ENCODE measurements around the gene DCAF15. TPM values are rescaled to one million over a fixed set of nuclear protein-coding genes. Genes with fewer than 3 reads are reported as not detected.

The DCAF15 gene
- polyA plus RNA-seq, 3 donors, result 2.8 to 116 (median 3.4) TPM

GRCh38 chr19:13979686-13980085 is 27.4 kb downstream of the DCAF15 start:
- Mint-ChIP-seq H3K36me3 (peaks cover 34 to 53% of the 10 kb centered on the region in 2 donors), H3K4me1 (peaks cover 38% of the 10 kb centered on the region), H3K27me3 (ENCODE audit: low read depth in 3 of 3) (peaks cover 0 to 3% (median 0%) of the 10 kb centered on the region in 3 donors), H3K4me3 (peak overlapping the region; percentile 76 to 84), H3K9me3 (no peaks in the 10 kb centered on the region), H3K27ac (peak overlapping the region in 5 of 7 donors; percentile 71 to 84 (median 74))
- Histone ChIP-seq H4K20me1 (ENCODE audit: insufficient read depth, low read length) (no peaks in the 10 kb centered on the region), H3K27ac (ENCODE audit: low read depth in 1 of 2, low read length in 2 of 2) (peak overlapping the region; percentile 36 to 76), H3K79me2 (ENCODE audit: insufficient read depth, low read length) (peaks cover 4% of the 10 kb centered on the region), H3K4me1 (ENCODE audit: control insufficient read depth in 1 of 2, insufficient read depth in 2 of 2, low read length in 2 of 2) (peaks cover 33 to 50% of the 10 kb centered on the region in 2 donors), H3K4me2 (replicated peaks; ENCODE audit: extremely low read depth, low read length, poor library complexity, severe bottlenecking) (peak overlapping the region; percentile 73), H2AFZ (ENCODE audit: insufficient read depth, low read depth, low read length, poor library complexity, severe bottlenecking) (no peak overlapping the region), H3K4me3 (replicated peaks in 1 of 3; ENCODE audit: low read depth in 2 of 3, low read length in 3 of 3) (peak overlapping the region in 2 of 3 experiments; percentile 45 to 78), H3K9me3 (replicated peaks in 1 of 2; ENCODE audit: control insufficient read depth in 1 of 2, insufficient read depth in 1 of 2, low read length in 2 of 2) (no peaks in the 10 kb centered on the region), H3K36me3 (replicated peaks in 1 of 2; ENCODE audit: control insufficient read depth in 1 of 2, insufficient read depth in 2 of 2, low read length in 2 of 2) (peaks cover 13 to 41% of the 10 kb centered on the region in 2 donors), H3K9ac (ENCODE audit: insufficient read depth, low read length, poor library complexity, severe bottlenecking) (peak overlapping the region; percentile 72), H3K27me3 (ENCODE audit: control insufficient read depth in 2 of 2, insufficient read depth in 2 of 2, low read length in 2 of 2) (no peaks in the 10 kb centered on the region)
- 54% methylated on average over 7 of the region's 12 CpGs for WGBS (ENCODE audit: insufficient coverage)
- DNase-seq, result no peak
- intact Hi-C loops (cut with micrococcal nuclease), result no loop called here
- TF ChIP-seq CTCF (IDR thresholded peaks at IDR 0.05), result no peak

GRCh38 chr19:13980340-13980739 is 28.0 kb downstream of the DCAF15 start:
- Histone ChIP-seq H4K20me1 (ENCODE audit: insufficient read depth, low read length) (no peaks in the 10 kb centered on the region), H2AFZ (ENCODE audit: insufficient read depth, low read depth, low read length, poor library complexity, severe bottlenecking) (no peak overlapping the region), H3K79me2 (ENCODE audit: insufficient read depth, low read length) (peaks cover 4% of the 10 kb centered on the region), H3K27me3 (ENCODE audit: control insufficient read depth in 2 of 2, insufficient read depth in 2 of 2, low read length in 2 of 2) (no peaks in the 10 kb centered on the region), H3K4me1 (ENCODE audit: control insufficient read depth in 1 of 2, insufficient read depth in 2 of 2, low read length in 2 of 2) (peaks cover 39 to 57% of the 10 kb centered on the region in 2 donors), H3K27ac (ENCODE audit: low read depth in 1 of 2, low read length in 2 of 2) (peak overlapping the region in 1 of 2 donors; percentile 76), H3K9ac (ENCODE audit: insufficient read depth, low read length, poor library complexity, severe bottlenecking) (no peak overlapping the region), H3K4me2 (replicated peaks; ENCODE audit: extremely low read depth, low read length, poor library complexity, severe bottlenecking) (no peak overlapping the region), H3K36me3 (replicated peaks in 1 of 2; ENCODE audit: control insufficient read depth in 1 of 2, insufficient read depth in 2 of 2, low read length in 2 of 2) (peaks cover 13 to 38% of the 10 kb centered on the region in 2 donors), H3K4me3 (replicated peaks in 1 of 3; ENCODE audit: low read depth in 2 of 3, low read length in 3 of 3) (no peak overlapping the region), H3K9me3 (replicated peaks in 1 of 2; ENCODE audit: control insufficient read depth in 1 of 2, insufficient read depth in 1 of 2, low read length in 2 of 2) (no peaks in the 10 kb centered on the region)
- Mint-ChIP-seq H3K36me3 (peaks cover 30 to 47% of the 10 kb centered on the region in 2 donors), H3K9me3 (no peaks in the 10 kb centered on the region), H3K27ac (no peak overlapping the region), H3K27me3 (ENCODE audit: low read depth in 3 of 3) (peaks cover 0 to 1% (median under 1%) of the 10 kb centered on the region in 3 donors), H3K4me1 (peaks cover 45% of the 10 kb centered on the region), H3K4me3 (no peak overlapping the region)
- no peak for TF ChIP-seq CTCF (IDR thresholded peaks at IDR 0.05)
- intact Hi-C loops (cut with micrococcal nuclease), result no loop called here
- DNase-seq, result no peak
- WGBS (ENCODE audit: insufficient coverage), result 97% methylated on average over 7 of the region's 15 CpGs
